GM12878 (cell line): Measurements from ENCODE around the gene RBSN. TPM values are rescaled to one million over a fixed set of nuclear protein-coding genes. Genes with fewer than 3 reads are reported as not detected.

ENCODE experiments used
- EP300 ChIP-seq, 2 experiments: fragments of 150-350 bp in 1 of 2; IDR thresholded peaks; 2 replicates each; pipeline ENCODE4 v1.6.1; 2011 to 2012; ENCODE audit warnings: low read depth in 2 of 2, low read length in 2 of 2, borderline replicate concordance in 1 of 2, improper control_type of control experiment in 1 of 2, inconsistent platforms in 1 of 2; ENCODE audit not compliant: control insufficient read depth in 1 of 2
- FOXK2 ChIP-seq: fragments of 450-650 bp; IDR thresholded peaks from 2 replicates; pipeline ENCODE4 v1.6.1; 2017; ENCODE audit warnings: mild to moderate bottlenecking, moderate library complexity
- FOXM1 ChIP-seq: IDR thresholded peaks from 2 replicates; pipeline ENCODE4 v1.6.1; 2012; ENCODE audit warnings: low read depth, mild to moderate bottlenecking, inconsistent platforms, low read length, moderate library complexity
- KAT2A ChIP-seq: conservative IDR thresholded peaks from 2 replicates; pipeline ENCODE4 v1.6.1; 2011; ENCODE audit warnings: low read depth, low read length; ENCODE audit not compliant: control insufficient read depth
- NR2C1 ChIP-seq: fragments of 450-650 bp; IDR thresholded peaks from 2 replicates; pipeline ENCODE4 v1.6.1; 2017; ENCODE audit warnings: antibody characterized with exemption, mild to moderate bottlenecking, moderate library complexity
- NRF1 ChIP-seq: conservative IDR thresholded peaks from 2 replicates; pipeline ENCODE4 v1.6.1; 2011; ENCODE audit warnings: mild to moderate bottlenecking, low read depth, low read length, improper control_type of control experiment
- POLR2AphosphoS5 ChIP-seq: IDR thresholded peaks from 2 replicates; pipeline ENCODE4 v1.6.1; 2011; ENCODE audit warnings: mild to moderate bottlenecking, low read length, inconsistent platforms
- RB1 ChIP-seq: fragments of 450-650 bp; formaldehyde crosslinking; IDR thresholded peaks from 2 replicates; pipeline ENCODE4 v1.6.1; 2017; ENCODE audit warnings: mild to moderate bottlenecking, borderline replicate concordance
- SIX5 ChIP-seq: IDR thresholded peaks from 2 replicates; pipeline ENCODE4 v1.6.1; 2011; ENCODE audit warnings: mild to moderate bottlenecking, low read depth, low read length, moderate library complexity; ENCODE audit not compliant: severe bottlenecking
- SUPT20H ChIP-seq: IDR thresholded peaks from 2 replicates; pipeline ENCODE4 v1.6.1; 2011; ENCODE audit warnings: low read depth, mild to moderate bottlenecking, low read length, moderate library complexity, borderline replicate concordance; ENCODE audit not compliant: control insufficient read depth
- ZBED1 ChIP-seq: IDR thresholded peaks from 2 replicates; pipeline ENCODE4 v1.6.1; 2016; ENCODE audit warnings: borderline replicate concordance
- ZBTB33 ChIP-seq: fragments of 450-650 bp; IDR thresholded peaks from 2 replicates; pipeline ENCODE4 v1.6.1; 2017; ENCODE audit warnings: mild to moderate bottlenecking
- ZNF592 ChIP-seq: fragments of 450-650 bp; IDR thresholded peaks from 2 replicates; pipeline ENCODE4 v1.6.1; 2017; ENCODE audit warnings: mild to moderate bottlenecking, moderate library complexity
- polyA plus RNA-seq, 11 experiments: library from polyadenylated mRNA; depleted of rRNA in 4 of 11; unstranded in 6 of 11; stranded (reverse) in 5 of 11; fragments of >200 nt; fragmentation: Nextera tagmentation in 4 of 11; fragmentation: Illumina TruSeq in 1 of 11; extraction: Ambion mirVana in 4 of 11; extraction: Trizol in 1 of 11; gene quantifications; 1 replicate in 1 of 11; 2 replicates in 10 of 11; pipeline versions ENCODE4 v1.2.1 to v1.2.3, GENCODE V29; 2011 to 2016; ENCODE audit warnings: inconsistent platforms in 2 of 11, missing spikeins in 2 of 11, low read depth in 1 of 11
- total RNA-seq, 4 experiments: library from RNA; depleted of rRNA in 3 of 4; stranded (reverse); fragments of >200 nt in 3 of 4; fragmentation: Illumina TruSeq in 1 of 4; extraction: Trizol in 1 of 4; gene quantifications; 2 replicates each; pipeline versions ENCODE4 v1.2.1 to v1.2.3, GENCODE V29; 2013 to 2021
- TF ChIP-seq, protein P1 (sequence below): IDR thresholded peaks from 2 replicates; pipeline ENCODE4 v1.6.1; 2011; ENCODE audit warnings: low read depth, low read length, improper control_type of control experiment, borderline replicate concordance
- TF ChIP-seq, protein P2 (sequence below): fragments of 450-650 bp; IDR thresholded peaks from 2 replicates; pipeline ENCODE4 v1.6.1; 2014; ENCODE audit warnings: mild to moderate bottlenecking
- TF ChIP-seq, protein P3 (sequence below): IDR thresholded peaks from 2 replicates; pipeline ENCODE4 v1.6.1; 2012; ENCODE audit warnings: mild to moderate bottlenecking, low read depth, low read length

The RBSN gene
- total and polyA plus RNA-seq, 10 of the 15 experiments (the other 5 are each of a cell fraction or from before 2014, with no cell fraction given): 2.0 to 17.5 (median 10.5) TPM

GRCh38 chr3:15064835-15065549, 34.0 kb downstream of the RBSN start, which contains the start of gene MRPS25 (continued):
- TF ChIP-seq NR2C1 (peak; percentile 61), POLR2AphosphoS5 (peak; percentile 96), FOXK2 (no peak), FOXM1 (no peak), ZBTB33 (no peak), SIX5 (peak; percentile 92), EP300 (IDR thresholded peaks at IDR 0.05; ENCODE audit: borderline replicate concordance in 1 of 2, control insufficient read depth in 1 of 2, low read depth in 2 of 2, low read length in 2 of 2) (no peak), NRF1 (peak; percentile 89), RB1 (peak; percentile 89), SUPT20H (no peak), ZNF592 (no peak), ZBED1 (no peak), KAT2A (no peak)
- TF ChIP-seq, protein P1, sequence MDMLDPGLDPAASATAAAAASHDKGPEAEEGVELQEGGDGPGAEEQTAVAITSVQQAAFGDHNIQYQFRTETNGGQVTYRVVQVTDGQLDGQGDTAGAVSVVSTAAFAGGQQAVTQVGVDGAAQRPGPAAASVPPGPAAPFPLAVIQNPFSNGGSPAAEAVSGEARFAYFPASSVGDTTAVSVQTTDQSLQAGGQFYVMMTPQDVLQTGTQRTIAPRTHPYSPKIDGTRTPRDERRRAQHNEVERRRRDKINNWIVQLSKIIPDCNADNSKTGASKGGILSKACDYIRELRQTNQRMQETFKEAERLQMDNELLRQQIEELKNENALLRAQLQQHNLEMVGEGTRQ: no peak
- TF ChIP-seq, protein P2, sequence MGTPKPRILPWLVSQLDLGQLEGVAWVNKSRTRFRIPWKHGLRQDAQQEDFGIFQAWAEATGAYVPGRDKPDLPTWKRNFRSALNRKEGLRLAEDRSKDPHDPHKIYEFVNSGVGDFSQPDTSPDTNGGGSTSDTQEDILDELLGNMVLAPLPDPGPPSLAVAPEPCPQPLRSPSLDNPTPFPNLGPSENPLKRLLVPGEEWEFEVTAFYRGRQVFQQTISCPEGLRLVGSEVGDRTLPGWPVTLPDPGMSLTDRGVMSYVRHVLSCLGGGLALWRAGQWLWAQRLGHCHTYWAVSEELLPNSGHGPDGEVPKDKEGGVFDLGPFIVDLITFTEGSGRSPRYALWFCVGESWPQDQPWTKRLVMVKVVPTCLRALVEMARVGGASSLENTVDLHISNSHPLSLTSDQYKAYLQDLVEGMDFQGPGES: no peak
- TF ChIP-seq, protein P3, sequence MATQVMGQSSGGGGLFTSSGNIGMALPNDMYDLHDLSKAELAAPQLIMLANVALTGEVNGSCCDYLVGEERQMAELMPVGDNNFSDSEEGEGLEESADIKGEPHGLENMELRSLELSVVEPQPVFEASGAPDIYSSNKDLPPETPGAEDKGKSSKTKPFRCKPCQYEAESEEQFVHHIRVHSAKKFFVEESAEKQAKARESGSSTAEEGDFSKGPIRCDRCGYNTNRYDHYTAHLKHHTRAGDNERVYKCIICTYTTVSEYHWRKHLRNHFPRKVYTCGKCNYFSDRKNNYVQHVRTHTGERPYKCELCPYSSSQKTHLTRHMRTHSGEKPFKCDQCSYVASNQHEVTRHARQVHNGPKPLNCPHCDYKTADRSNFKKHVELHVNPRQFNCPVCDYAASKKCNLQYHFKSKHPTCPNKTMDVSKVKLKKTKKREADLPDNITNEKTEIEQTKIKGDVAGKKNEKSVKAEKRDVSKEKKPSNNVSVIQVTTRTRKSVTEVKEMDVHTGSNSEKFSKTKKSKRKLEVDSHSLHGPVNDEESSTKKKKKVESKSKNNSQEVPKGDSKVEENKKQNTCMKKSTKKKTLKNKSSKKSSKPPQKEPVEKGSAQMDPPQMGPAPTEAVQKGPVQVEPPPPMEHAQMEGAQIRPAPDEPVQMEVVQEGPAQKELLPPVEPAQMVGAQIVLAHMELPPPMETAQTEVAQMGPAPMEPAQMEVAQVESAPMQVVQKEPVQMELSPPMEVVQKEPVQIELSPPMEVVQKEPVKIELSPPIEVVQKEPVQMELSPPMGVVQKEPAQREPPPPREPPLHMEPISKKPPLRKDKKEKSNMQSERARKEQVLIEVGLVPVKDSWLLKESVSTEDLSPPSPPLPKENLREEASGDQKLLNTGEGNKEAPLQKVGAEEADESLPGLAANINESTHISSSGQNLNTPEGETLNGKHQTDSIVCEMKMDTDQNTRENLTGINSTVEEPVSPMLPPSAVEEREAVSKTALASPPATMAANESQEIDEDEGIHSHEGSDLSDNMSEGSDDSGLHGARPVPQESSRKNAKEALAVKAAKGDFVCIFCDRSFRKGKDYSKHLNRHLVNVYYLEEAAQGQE: no peak
